Subcutaneous abdominal adipose tissue (tissue), 5 donors: Measurements from ENCODE around the gene DAB2IP.
"Not testable (repeated sequence)": the region's sequence is repeated elsewhere in the genome, so short reads cannot be mapped to it uniquely, and the experiment has no call there.

Experiments
- H3K27ac ChIP-seq: one replicate; pipeline ENCODE4 v1.7.0; 2013; ENCODE audit warnings: low read depth, mild to moderate bottlenecking, inconsistent platforms, low read length, moderate library complexity
- H3K27me3 ChIP-seq, 5 donors: one replicate each; pipeline ENCODE4 v1.7.0; 2013; ENCODE audit warnings: low read length in 5 of 5, inconsistent platforms in 1 of 5; ENCODE audit not compliant: control insufficient read depth in 5 of 5, insufficient read depth in 4 of 5
- H3K36me3 ChIP-seq, 5 donors: one replicate each; pipeline ENCODE4 v1.7.0; 2013; ENCODE audit warnings: low read length in 5 of 5; ENCODE audit not compliant: control insufficient read depth in 5 of 5, insufficient read depth in 5 of 5
- H3K4me1 ChIP-seq, 5 donors: one replicate each; pipeline ENCODE4 v1.7.0; 2013; ENCODE audit warnings: low read length in 5 of 5, mild to moderate bottlenecking in 3 of 5, moderate library complexity in 1 of 5; ENCODE audit not compliant: control insufficient read depth in 5 of 5, insufficient read depth in 5 of 5
- H3K4me3 ChIP-seq, 5 donors: one replicate each; pipeline ENCODE4 v1.7.0; 2013; ENCODE audit warnings: low read length in 5 of 5, low read depth in 1 of 5
- H3K9ac ChIP-seq, 5 donors: one replicate each; pipeline ENCODE4 v1.7.0; 2013; ENCODE audit warnings: low read length in 5 of 5, mild to moderate bottlenecking in 4 of 5, moderate library complexity in 3 of 5
- H3K9me3 ChIP-seq, 5 donors: one replicate each; pipeline ENCODE4 v1.7.0; 2013; ENCODE audit warnings: low read length in 5 of 5; ENCODE audit not compliant: control insufficient read depth in 5 of 5
- donor health status: healthy.
- donor health status: healthy.
- donor health status: healthy.
- donor health status: healthy.
- donor health status: healthy.

Gene DAB2IP

GRCh38 chr9:121783521-121784507 lies 132.4 kb downstream of the DAB2IP start:
- Histone ChIP-seq H3K9me3 (no peaks in the 10 kb centered on the region), H3K4me1 (peaks cover 0 to 9% (median 0%) of the 10 kb centered on the region in 5 donors), H3K36me3 (peaks cover 0 to 65% (median 52%) of the 10 kb centered on the region in 5 donors), H3K27me3 (no peaks in the 10 kb centered on the region), H3K27ac (no peak overlapping the region), H3K9ac (no peak overlapping the region), H3K4me3 (no peak overlapping the region)

GRCh38 chr9:121784731-121785411 lies 133.4 kb downstream of the DAB2IP start:
- Histone ChIP-seq H3K9ac (no peak overlapping the region), H3K36me3 (peaks cover 0 to 65% (median 52%) of the 10 kb centered on the region in 5 donors), H3K27ac (no peak overlapping the region)

GRCh38 chr9:121785673-121786542 lies 134.5 kb downstream of the DAB2IP start:
- Histone ChIP-seq H3K27me3 (no peaks in the 10 kb centered on the region), H3K9me3 (no peaks in the 10 kb centered on the region), H3K4me1 (no peaks in the 10 kb centered on the region), H3K36me3 (peaks cover 0 to 58% (median 47%) of the 10 kb centered on the region in 5 donors), H3K4me3 (no peak overlapping the region), H3K27ac (no peak overlapping the region), H3K9ac (no peak overlapping the region)

More at GRCh38 chr9:121784731-121785411, 133.4 kb downstream of the DAB2IP start:
- Histone ChIP-seq H3K9me3 (no peaks in the 10 kb centered on the region), H3K4me1 (peaks cover 0 to 7% (median 0%) of the 10 kb centered on the region in 5 donors), H3K27me3 (no peaks in the 10 kb centered on the region), H3K4me3 (no peak overlapping the region)

- Histone ChIP-seq H3K9ac (no peak overlapping the region), H3K27ac (no peak overlapping the region), H3K9me3 (no peaks in the 10 kb centered on the region), H3K36me3 (peaks cover 0 to 51% (median 41%) of the 10 kb centered on the region in 5 donors), H3K27me3 (no peaks in the 10 kb centered on the region), H3K4me1 (no peaks in the 10 kb centered on the region), H3K4me3 (no peak overlapping the region)
These were observed 135.1 kb downstream of the DAB2IP start for GRCh38 chr9:121786543-121786948.

- Histone ChIP-seq H3K27me3 (no peaks in the 10 kb centered on the region), H3K4me1 (no peaks in the 10 kb centered on the region), H3K4me3 (no peak overlapping the region), H3K9ac (no peak overlapping the region), H3K27ac (no peak overlapping the region), H3K36me3 (peaks cover 0 to 47% (median 36%) of the 10 kb centered on the region in 5 donors), H3K9me3 (no peaks in the 10 kb centered on the region)
These were observed 135.6 kb downstream of the DAB2IP start for GRCh38 chr9:121786998-121787422.

GRCh38 chr9:121788686-121789366 lies 137.4 kb downstream of the DAB2IP start:
- H3K4me3 ChIP-seq = no peak overlapping the region

GRCh38 chr9:121790841-121791240 lies 139.4 kb downstream of the DAB2IP start:
- Histone ChIP-seq H3K9ac (no peak overlapping the region), H3K4me3 (no peak overlapping the region), H3K36me3 (peaks cover 0 to 8% (median 3%) of the 10 kb centered on the region in 5 donors), H3K9me3 (no peaks in the 10 kb centered on the region), H3K4me1 (no peaks in the 10 kb centered on the region), H3K27ac (no peak overlapping the region), H3K27me3 (no peaks in the 10 kb centered on the region)

More at GRCh38 chr9:121788686-121789366, 137.4 kb downstream of the DAB2IP start:
- Histone ChIP-seq H3K9ac (no peak overlapping the region), H3K27ac (no peak overlapping the region), H3K36me3 (peaks cover 0 to 29% (median 18%) of the 10 kb centered on the region in 5 donors), H3K9me3 (no peaks in the 10 kb centered on the region), H3K27me3 (no peaks in the 10 kb centered on the region), H3K4me1 (no peaks in the 10 kb centered on the region)

GRCh38 chr9:121792476-121792875 lies 141.0 kb downstream of the DAB2IP start:
- H3K9ac ChIP-seq, H3K4me1 ChIP-seq, H3K36me3 ChIP-seq, H3K27ac ChIP-seq, H3K4me3 ChIP-seq, H3K9me3 ChIP-seq, H3K27me3 ChIP-seq: not testable (repeated sequence)

- not testable (repeated sequence) for H3K9me3 ChIP-seq, H3K4me3 ChIP-seq, H3K27ac ChIP-seq, H3K9ac ChIP-seq, H3K36me3 ChIP-seq, H3K27me3 ChIP-seq, H3K4me1 ChIP-seq
These were observed 142.9 kb downstream of the DAB2IP start for GRCh38 chr9:121794334-121794733.
